GM12878 (cell line): ENCODE data around the gene C3orf70. TPM values are rescaled to one million over a fixed set of nuclear protein-coding genes. Genes with fewer than 3 reads are reported as not detected.

Experiments
- ATAC-seq: fragments of 200-7000 bp; cut with Tn5 transposase; 3 replicates; pipeline ENCODE4 v1.9.1; 2020; ENCODE audit warnings: mild to moderate bottlenecking, moderate library complexity
- BruUV-seq: library from RNA; stranded (reverse); fragments of 400-500 nt; replicated peaks from 2 replicates; lab custom pipeline; 2021; lab: Mats Ljungman, UMichigan
- CTCF ChIA-PET: fragments of 300-600 bp; sonication (Branson Sonifier 250); formaldehyde crosslinking; extraction: SDS; loops from one replicate; lab custom pipeline; 2021; ENCODE audit warnings: inconsistent platforms; lab: Yijun Ruan, JAX
- POLR2A ChIA-PET: fragments of 350-600 bp; formaldehyde crosslinking; extraction: SDS; loops from one replicate; lab custom pipeline; 2021; ENCODE audit warnings: inconsistent platforms; lab: Charles Lee
- RAD21 ChIA-PET: fragments of 300-600 bp; sonication (Branson Sonifier 250); formaldehyde crosslinking; loops from one replicate; lab custom pipeline; 2023; ENCODE audit warnings: antibody characterized with exemption; ENCODE audit not compliant: unreplicated experiment; lab: Charles Lee
- SMC1A ChIA-PET: fragments of 300-600 bp; sonication (Branson Sonifier 250); formaldehyde crosslinking; loops from one replicate; lab custom pipeline; 2023; ENCODE audit not compliant: unreplicated experiment, uncharacterized antibody; lab: Charles Lee
- DNase-seq: peaks from one replicate; pipeline ENCODE4 v3.0.0-alpha.2; 2011; ENCODE audit warnings: low read depth, low spot score
- FAIRE-seq: peaks from 3 replicates; lab custom pipeline; 2011; peaks lifted over from hg19 to GRCh38; lab: Jason Lieb, UNC
- H2AFZ ChIP-seq: 2 replicates; pipeline ENCODE4 v1.6.0; 2011; ENCODE audit warnings: low read depth, low read length, control low read depth; ENCODE audit not compliant: control insufficient read depth
- H3K27ac ChIP-seq: 2 replicates; pipeline ENCODE4 v1.5.1; 2011; ENCODE audit warnings: control low read depth; ENCODE audit not compliant: control insufficient read depth, insufficient read depth
- H3K27me3 ChIP-seq, 2 experiments: replicated peaks in 1 of 2; 2 replicates each; pipeline versions ENCODE4 v1.6.0 to v1.6.1; 2011; ENCODE audit warnings: low read length in 1 of 2; ENCODE audit not compliant: control insufficient read depth in 2 of 2, insufficient read depth in 2 of 2
- H3K36me3 ChIP-seq, 2 experiments: 2 replicates each; pipeline ENCODE4 v1.5.1; 2011; ENCODE audit warnings: low read length in 1 of 2; ENCODE audit not compliant: control insufficient read depth in 2 of 2, insufficient read depth in 2 of 2
- H3K4me1 ChIP-seq: 2 replicates; pipeline ENCODE4 v1.6.1; 2011; ENCODE audit warnings: mild to moderate bottlenecking, low read length, moderate library complexity, mixed read lengths; ENCODE audit not compliant: control insufficient read depth, insufficient read depth
- H3K4me2 ChIP-seq: 2 replicates; pipeline ENCODE4 v1.6.0; 2011; ENCODE audit warnings: control low read depth; ENCODE audit not compliant: control insufficient read depth, insufficient read depth
- H3K4me3 ChIP-seq: fragments of 200-600 bp; sonication (generic); 2 replicates; pipeline ENCODE4 v1.5.1; 2016
- H3K79me2 ChIP-seq: 2 replicates; pipeline ENCODE4 v1.6.0; 2011; ENCODE audit warnings: low read length; ENCODE audit not compliant: control insufficient read depth, insufficient read depth
- H3K9ac ChIP-seq: 2 replicates; pipeline ENCODE4 v1.8.0; 2011; ENCODE audit warnings: low read length, control low read depth, mixed read lengths; ENCODE audit not compliant: control insufficient read depth, insufficient read depth
- H3K9me3 ChIP-seq: replicated peaks from 3 replicates; pipeline ENCODE4 v1.5.1; 2011; ENCODE audit warnings: mild to moderate bottlenecking, low read length; ENCODE audit not compliant: control insufficient read depth, insufficient read depth
- H4K20me1 ChIP-seq: 2 replicates; pipeline ENCODE4 v1.6.0; 2011; ENCODE audit not compliant: control insufficient read depth, insufficient read depth
- GATAD2B ChIP-seq: fragments of 450-650 bp; conservative IDR thresholded peaks from 2 replicates; pipeline ENCODE4 v1.6.1; 2017; ENCODE audit warnings: low read depth, mild to moderate bottlenecking, moderate library complexity
- HDGF ChIP-seq: fragments of 450-650 bp; IDR thresholded peaks from 2 replicates; pipeline ENCODE4 v1.6.1; 2016; ENCODE audit warnings: antibody characterized with exemption
- IRF4 ChIP-seq: IDR thresholded peaks from 2 replicates; pipeline ENCODE4 v1.6.1; 2011; ENCODE audit warnings: low read depth, low read length
- MTA3 ChIP-seq: IDR thresholded peaks from 2 replicates; pipeline ENCODE4 v1.6.1; 2012; ENCODE audit warnings: low read length, inconsistent platforms, borderline replicate concordance
- MYB ChIP-seq: fragments of 150-350 bp; IDR thresholded peaks from 2 replicates; pipeline ENCODE4 v1.6.1; 2014; ENCODE audit warnings: mild to moderate bottlenecking, low read depth, low read length, borderline replicate concordance
- RUNX3 ChIP-seq: IDR thresholded peaks from 2 replicates; pipeline ENCODE4 v1.6.1; 2012; ENCODE audit warnings: low read length, inconsistent platforms
- SMAD5 ChIP-seq: IDR thresholded peaks from 2 replicates; pipeline ENCODE4 v1.6.1; 2016; ENCODE audit warnings: antibody characterized with exemption, low read depth
- SREBF1 ChIP-seq: IDR thresholded peaks from 2 replicates; pipeline ENCODE4 v1.6.1; 2012; ENCODE audit warnings: mild to moderate bottlenecking, low read length
- SUPT20H ChIP-seq: IDR thresholded peaks from 2 replicates; pipeline ENCODE4 v1.6.1; 2011; ENCODE audit warnings: low read depth, mild to moderate bottlenecking, low read length, moderate library complexity, borderline replicate concordance; ENCODE audit not compliant: control insufficient read depth
- ZBED1 ChIP-seq: IDR thresholded peaks from 2 replicates; pipeline ENCODE4 v1.6.1; 2016; ENCODE audit warnings: borderline replicate concordance
- ZNF207 ChIP-seq: fragments of 450-650 bp; IDR thresholded peaks from 2 replicates; pipeline ENCODE4 v1.6.1; 2014; ENCODE audit warnings: antibody characterized with exemption, mild to moderate bottlenecking, borderline replicate concordance
- ZNF384 ChIP-seq: IDR thresholded peaks from 2 replicates; pipeline ENCODE4 v1.6.1; 2012; ENCODE audit warnings: low read depth, mild to moderate bottlenecking, low read length, improper control_type of control experiment, borderline replicate concordance
- WGBS: methylation state at CpG from one replicate; pipeline ENCODE4 v1.1.6; 2016; ENCODE audit warnings: low lambda C conversion rate; ENCODE audit not compliant: insufficient replicate concordance, insufficient coverage; ENCODE audit errors: missing lambda C conversion rate; 5-methylcytosine and 5-hydroxymethylcytosine counted together
- in situ Hi-C: fragments of 300-500 bp; cut with MboI; formaldehyde crosslinking; loops from 9 replicates; pipeline ENCODE4 v1.14.3; 2018; ENCODE audit warnings: mixed read lengths
- intact Hi-C: fragments of 100-400 bp; cut with micrococcal nuclease; formaldehyde crosslinking; loops from one replicate; pipeline ENCODE4 v1.14.2; 2022; ENCODE audit not compliant: unreplicated experiment
- polyA plus RNA-seq, 11 experiments: library from polyadenylated mRNA; depleted of rRNA in 4 of 11; unstranded in 6 of 11; stranded (reverse) in 5 of 11; fragments of >200 nt; fragmentation: Nextera tagmentation in 4 of 11; fragmentation: Illumina TruSeq in 1 of 11; extraction: Ambion mirVana in 4 of 11; extraction: Trizol in 1 of 11; gene quantifications; 1 replicate in 1 of 11; 2 replicates in 10 of 11; pipeline versions ENCODE4 v1.2.1 to v1.2.3, GENCODE V29; 2011 to 2016; ENCODE audit warnings: inconsistent platforms in 2 of 11, missing spikeins in 2 of 11, low read depth in 1 of 11
- total RNA-seq, 4 experiments: library from RNA; depleted of rRNA in 3 of 4; stranded (reverse); fragments of >200 nt in 3 of 4; fragmentation: Illumina TruSeq in 1 of 4; extraction: Trizol in 1 of 4; gene quantifications; 2 replicates each; pipeline versions ENCODE4 v1.2.1 to v1.2.3, GENCODE V29; 2013 to 2021
- TF ChIP-seq, protein P1 (sequence below): fragments of 450-650 bp; IDR thresholded peaks from 2 replicates; pipeline ENCODE4 v1.6.1; 2017; ENCODE audit warnings: mild to moderate bottlenecking, moderate library complexity
- TF ChIP-seq, protein P2 (sequence below): fragments of 450-650 bp; IDR thresholded peaks from 2 replicates; pipeline ENCODE4 v1.6.1; 2016; ENCODE audit warnings: mild to moderate bottlenecking
- TF ChIP-seq, protein P3 (sequence below): fragments of 450-650 bp; formaldehyde crosslinking; IDR thresholded peaks from 2 replicates; pipeline ENCODE4 v1.5.0; 2022; ENCODE audit warnings: mild to moderate bottlenecking, missing genetic modification characterization

The C3orf70 gene
- total and polyA plus RNA-seq, 10 of the 15 experiments (the other 5 are each of a cell fraction or from before 2014, with no cell fraction given): 0.03 to 0.04 TPM; not detected in 8

DNA sequence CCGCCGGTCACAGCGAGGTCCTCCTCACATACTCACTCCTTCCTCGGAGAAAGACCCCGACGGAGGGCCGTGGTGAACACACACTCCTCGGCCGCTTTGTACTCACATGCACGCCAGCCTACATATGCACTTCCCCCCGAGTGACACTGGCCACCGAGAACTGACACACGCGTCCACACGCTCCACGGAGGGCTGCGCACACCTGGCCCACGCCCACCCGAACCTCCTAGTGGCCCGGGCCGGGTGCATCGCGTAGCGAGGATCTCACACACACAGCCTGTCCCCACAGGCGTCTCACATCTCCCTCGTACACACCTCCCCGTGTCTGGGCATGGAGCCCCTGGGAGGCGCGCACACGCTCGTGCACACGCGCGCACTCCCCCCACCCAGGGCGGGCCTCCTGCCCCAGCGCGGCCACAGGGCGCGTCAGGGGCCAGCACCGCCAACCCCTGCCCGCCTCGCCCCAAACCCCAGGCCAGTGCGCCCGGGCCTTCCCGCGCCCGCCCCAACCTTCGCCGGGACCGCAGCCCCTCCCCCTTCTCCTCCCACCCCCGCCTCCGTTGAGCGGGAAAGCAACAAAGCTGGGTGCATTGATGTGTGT, 411 bp upstream of the C3orf70 start (continued):
- TF ChIP-seq IRF4 (no peak), SREBF1 (no peak), ZBED1 (no peak), MTA3 (no peak), RUNX3 (no peak), SMAD5 (no peak), GATAD2B (no peak), ZNF384 (no peak), ZNF207 (no peak)
- TF ChIP-seq, protein P1, sequence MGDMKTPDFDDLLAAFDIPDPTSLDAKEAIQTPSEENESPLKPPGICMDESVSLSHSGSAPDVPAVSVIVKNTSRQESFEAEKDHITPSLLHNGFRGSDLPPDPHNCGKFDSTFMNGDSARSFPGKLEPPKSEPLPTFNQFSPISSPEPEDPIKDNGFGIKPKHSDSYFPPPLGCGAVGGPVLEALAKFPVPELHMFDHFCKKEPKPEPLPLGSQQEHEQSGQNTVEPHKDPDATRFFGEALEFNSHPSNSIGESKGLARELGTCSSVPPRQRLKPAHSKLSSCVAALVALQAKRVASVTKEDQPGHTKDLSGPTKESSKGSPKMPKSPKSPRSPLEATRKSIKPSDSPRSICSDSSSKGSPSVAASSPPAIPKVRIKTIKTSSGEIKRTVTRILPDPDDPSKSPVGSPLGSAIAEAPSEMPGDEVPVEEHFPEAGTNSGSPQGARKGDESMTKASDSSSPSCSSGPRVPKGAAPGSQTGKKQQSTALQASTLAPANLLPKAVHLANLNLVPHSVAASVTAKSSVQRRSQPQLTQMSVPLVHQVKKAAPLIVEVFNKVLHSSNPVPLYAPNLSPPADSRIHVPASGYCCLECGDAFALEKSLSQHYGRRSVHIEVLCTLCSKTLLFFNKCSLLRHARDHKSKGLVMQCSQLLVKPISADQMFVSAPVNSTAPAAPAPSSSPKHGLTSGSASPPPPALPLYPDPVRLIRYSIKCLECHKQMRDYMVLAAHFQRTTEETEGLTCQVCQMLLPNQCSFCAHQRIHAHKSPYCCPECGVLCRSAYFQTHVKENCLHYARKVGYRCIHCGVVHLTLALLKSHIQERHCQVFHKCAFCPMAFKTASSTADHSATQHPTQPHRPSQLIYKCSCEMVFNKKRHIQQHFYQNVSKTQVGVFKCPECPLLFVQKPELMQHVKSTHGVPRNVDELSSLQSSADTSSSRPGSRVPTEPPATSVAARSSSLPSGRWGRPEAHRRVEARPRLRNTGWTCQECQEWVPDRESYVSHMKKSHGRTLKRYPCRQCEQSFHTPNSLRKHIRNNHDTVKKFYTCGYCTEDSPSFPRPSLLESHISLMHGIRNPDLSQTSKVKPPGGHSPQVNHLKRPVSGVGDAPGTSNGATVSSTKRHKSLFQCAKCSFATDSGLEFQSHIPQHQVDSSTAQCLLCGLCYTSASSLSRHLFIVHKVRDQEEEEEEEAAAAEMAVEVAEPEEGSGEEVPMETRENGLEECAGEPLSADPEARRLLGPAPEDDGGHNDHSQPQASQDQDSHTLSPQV: no peak

DNA sequence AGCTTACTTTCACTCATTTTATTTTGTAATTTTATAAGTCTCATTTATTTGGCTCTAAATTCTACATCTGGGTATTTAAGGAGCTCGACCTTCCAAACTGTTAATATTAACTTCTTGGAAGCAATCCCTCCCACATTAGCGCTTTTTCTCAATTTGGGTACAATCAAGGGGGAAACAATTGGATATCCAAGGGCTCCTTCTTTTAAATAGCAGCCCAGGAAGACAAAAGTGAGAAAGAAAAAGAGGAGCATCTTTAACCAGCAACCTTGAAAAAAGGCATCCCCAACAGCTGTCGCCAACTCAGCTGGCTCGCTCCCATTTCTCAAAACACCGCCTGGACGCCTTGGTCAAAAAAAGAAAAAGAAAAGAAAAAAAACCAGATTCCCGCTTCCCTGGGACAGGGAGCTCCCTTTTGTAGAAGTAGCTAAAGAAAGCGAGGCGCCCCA, 873 bp downstream of the C3orf70 start:
- peak overlapping the region; percentile 68; the same call in 1 of the 2 replicates for H3K4me3 ChIP-seq
- SMC1A ChIA-PET: no interaction called here
- POLR2A ChIA-PET: no interaction called here
- no peak for TF ChIP-seq GATAD2B
- no peak for TF ChIP-seq MYB
- TF ChIP-seq ZNF384: no peak
- no peak for TF ChIP-seq SUPT20H
- TF ChIP-seq, protein P2, sequence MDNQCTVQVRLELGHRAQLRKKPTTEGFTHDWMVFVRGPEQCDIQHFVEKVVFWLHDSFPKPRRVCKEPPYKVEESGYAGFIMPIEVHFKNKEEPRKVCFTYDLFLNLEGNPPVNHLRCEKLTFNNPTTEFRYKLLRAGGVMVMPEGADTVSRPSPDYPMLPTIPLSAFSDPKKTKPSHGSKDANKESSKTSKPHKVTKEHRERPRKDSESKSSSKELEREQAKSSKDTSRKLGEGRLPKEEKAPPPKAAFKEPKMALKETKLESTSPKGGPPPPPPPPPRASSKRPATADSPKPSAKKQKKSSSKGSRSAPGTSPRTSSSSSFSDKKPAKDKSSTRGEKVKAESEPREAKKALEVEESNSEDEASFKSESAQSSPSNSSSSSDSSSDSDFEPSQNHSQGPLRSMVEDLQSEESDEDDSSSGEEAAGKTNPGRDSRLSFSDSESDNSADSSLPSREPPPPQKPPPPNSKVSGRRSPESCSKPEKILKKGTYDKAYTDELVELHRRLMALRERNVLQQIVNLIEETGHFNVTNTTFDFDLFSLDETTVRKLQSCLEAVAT: no peak
- TF ChIP-seq HDGF: no peak
- TF ChIP-seq, protein P3, sequence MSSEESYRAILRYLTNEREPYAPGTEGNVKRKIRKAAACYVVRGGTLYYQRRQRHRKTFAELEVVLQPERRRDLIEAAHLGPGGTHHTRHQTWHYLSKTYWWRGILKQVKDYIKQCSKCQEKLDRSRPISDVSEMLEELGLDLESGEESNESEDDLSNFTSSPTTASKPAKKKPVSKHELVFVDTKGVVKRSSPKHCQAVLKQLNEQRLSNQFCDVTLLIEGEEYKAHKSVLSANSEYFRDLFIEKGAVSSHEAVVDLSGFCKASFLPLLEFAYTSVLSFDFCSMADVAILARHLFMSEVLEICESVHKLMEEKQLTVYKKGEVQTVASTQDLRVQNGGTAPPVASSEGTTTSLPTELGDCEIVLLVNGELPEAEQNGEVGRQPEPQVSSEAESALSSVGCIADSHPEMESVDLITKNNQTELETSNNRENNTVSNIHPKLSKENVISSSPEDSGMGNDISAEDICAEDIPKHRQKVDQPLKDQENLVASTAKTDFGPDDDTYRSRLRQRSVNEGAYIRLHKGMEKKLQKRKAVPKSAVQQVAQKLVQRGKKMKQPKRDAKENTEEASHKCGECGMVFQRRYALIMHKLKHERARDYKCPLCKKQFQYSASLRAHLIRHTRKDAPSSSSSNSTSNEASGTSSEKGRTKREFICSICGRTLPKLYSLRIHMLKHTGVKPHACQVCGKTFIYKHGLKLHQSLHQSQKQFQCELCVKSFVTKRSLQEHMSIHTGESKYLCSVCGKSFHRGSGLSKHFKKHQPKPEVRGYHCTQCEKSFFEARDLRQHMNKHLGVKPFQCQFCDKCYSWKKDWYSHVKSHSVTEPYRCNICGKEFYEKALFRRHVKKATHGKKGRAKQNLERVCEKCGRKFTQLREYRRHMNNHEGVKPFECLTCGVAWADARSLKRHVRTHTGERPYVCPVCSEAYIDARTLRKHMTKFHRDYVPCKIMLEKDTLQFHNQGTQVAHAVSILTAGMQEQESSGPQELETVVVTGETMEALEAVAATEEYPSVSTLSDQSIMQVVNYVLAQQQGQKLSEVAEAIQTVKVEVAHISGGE (CRISPR knock-in tag): no peak

More for the DNA sequence above, 873 bp downstream of the C3orf70 start:
- Histone ChIP-seq H3K4me1 (no peaks in the 10 kb centered on the region), H2AFZ (no peak overlapping the region), H3K27ac (no peak overlapping the region), H3K36me3 (no peaks in the 10 kb centered on the region), H3K79me2 (no peaks in the 10 kb centered on the region), H3K27me3 (peaks cover 5 to 17% of the 10 kb centered on the region in 2 experiments), H3K9me3 (no peaks in the 10 kb centered on the region), H3K4me2 (peak overlapping the region; percentile 83), H4K20me1 (no peaks in the 10 kb centered on the region), H3K9ac (no peak overlapping the region)
- in situ Hi-C loops: no loop called here
- FAIRE-seq: no peak
- ATAC-seq: no peak
- RAD21 ChIA-PET: no interaction called here
- intact Hi-C loops: no loop called here
- CTCF ChIA-PET: interaction anchor here (1.2 to 1.4 kb wide), 2 partner anchors 24 to 26 kb away, joined by 5 to 6 read pairs; no protein-coding TSS in a partner anchor
- 25% methylated on average over 9 of the region's 9 CpGs for WGBS
- no peak for DNase-seq
- no TSS peak for BruUV-seq
